K562 (cell line): Measurements from ENCODE around the gene NADK. TPM values are rescaled to one million over a fixed set of nuclear protein-coding genes. Genes with fewer than 3 reads are reported as not detected.

Source experiments
- ADNP ChIP-seq: fragments of 200-800 bp; sonication (Bioruptor generic); IDR thresholded peaks from 2 replicates; pipeline ENCODE4 v1.6.1; 2016; ENCODE audit warnings: missing genetic modification characterization, missing compliant biosample characterization
- E2F3 ChIP-seq: fragments of 250-450 bp; sonication (Bioruptor Pico); IDR thresholded peaks from 2 replicates; pipeline ENCODE4 v1.4.0; 2020; ENCODE audit warnings: mild to moderate bottlenecking
- ELF2 ChIP-seq: fragments of 250-450 bp; sonication (Bioruptor Pico); IDR thresholded peaks from 2 replicates; pipeline ENCODE4 v1.5.0; 2021; ENCODE audit warnings: mild to moderate bottlenecking
- EP300 ChIP-seq: IDR thresholded peaks from 2 replicates; pipeline ENCODE4 v1.6.1; 2012; ENCODE audit warnings: low read length, improper control_type of control experiment
- ESRRA ChIP-seq: fragments of 450-650 bp; IDR thresholded peaks from 2 replicates; pipeline ENCODE4 v1.6.1; 2014; ENCODE audit warnings: low read depth, mild to moderate bottlenecking, moderate library complexity, borderline replicate concordance
- HDAC2 ChIP-seq: fragments of 450-650 bp; IDR thresholded peaks from 2 replicates; pipeline ENCODE4 v1.6.1; 2016; ENCODE audit warnings: mild to moderate bottlenecking
- JUN ChIP-seq, 2 experiments: sonication (generic) in 1 of 2; formaldehyde crosslinking in 1 of 2; IDR thresholded peaks; 2 replicates each; pipeline versions ENCODE4 v1.6.1 to v1.8.0; 2012 to 2022; ENCODE audit warnings: borderline replicate concordance in 2 of 2, mild to moderate bottlenecking in 2 of 2, improper control_type of control experiment in 1 of 2, low read depth in 1 of 2, low read length in 1 of 2, missing genetic modification reagents in 1 of 2
- KLF6 ChIP-seq: fragments of 250-450 bp; sonication (Bioruptor Pico); IDR thresholded peaks from 2 replicates; pipeline ENCODE4 v1.4.0; 2020; ENCODE audit warnings: mild to moderate bottlenecking, moderate library complexity, borderline replicate concordance
- MAFF ChIP-seq: IDR thresholded peaks from 2 replicates; pipeline ENCODE4 v1.6.1; 2012; ENCODE audit warnings: low read length, improper control_type of control experiment
- NR4A1 ChIP-seq, 2 experiments: fragments of 250-450 bp in 1 of 2; fragments of 450-650 bp in 1 of 2; sonication (Bioruptor Pico) in 1 of 2; IDR thresholded peaks; 2 replicates each; pipeline versions ENCODE4 v1.4.0 to v1.6.1; 2016 to 2020; ENCODE audit warnings: mild to moderate bottlenecking in 2 of 2, missing compliant biosample characterization in 1 of 2, missing genetic modification characterization in 1 of 2, moderate library complexity in 1 of 2
- NRF1 ChIP-seq, 2 experiments: fragments of 450-650 bp; IDR thresholded peaks in 1 of 2; conservative IDR thresholded peaks in 1 of 2; 2 replicates each; pipeline ENCODE4 v1.6.1; 2014; ENCODE audit warnings: mild to moderate bottlenecking in 2 of 2
- PHF20 ChIP-seq: fragments of 450-650 bp; IDR thresholded peaks from 2 replicates; pipeline ENCODE4 v1.6.1; 2018; ENCODE audit not compliant: partially characterized antibody
- RAD51 ChIP-seq: fragments of 450-650 bp; IDR thresholded peaks from 2 replicates; pipeline ENCODE4 v1.7.1; 2016; ENCODE audit warnings: low read depth, mild to moderate bottlenecking, borderline replicate concordance
- RBBP5 ChIP-seq: fragments of 200-600 bp; sonication (generic); IDR thresholded peaks from 2 replicates; pipeline ENCODE4 v1.6.1; 2012; ENCODE audit warnings: borderline replicate concordance, mild to moderate bottlenecking, low read length, control low read depth, inconsistent platforms; ENCODE audit not compliant: insufficient read depth, poor library complexity, severe bottlenecking
- RBM22 ChIP-seq: fragments of 200-400 bp; formaldehyde crosslinking; IDR thresholded peaks from 2 replicates; pipeline ENCODE4 v1.6.1; 2018; ENCODE audit warnings: low read length, low read depth; ENCODE audit not compliant: poor library complexity, severe bottlenecking
- RBM39 ChIP-seq: fragments of 200-400 bp; formaldehyde crosslinking; optimal IDR thresholded peaks from 2 replicates; pipeline ENCODE3; 2018; ENCODE audit warnings: low read depth, low read length
- SAFB ChIP-seq: fragments of 200-400 bp; formaldehyde crosslinking; IDR thresholded peaks from 2 replicates; pipeline ENCODE4 v1.6.1; 2017; ENCODE audit warnings: low read depth, low read length, borderline replicate concordance
- SIN3B ChIP-seq: fragments of 450-650 bp; IDR thresholded peaks from 2 replicates; pipeline ENCODE4 v1.6.1; 2017; ENCODE audit warnings: low read depth, mild to moderate bottlenecking, moderate library complexity
- WHSC1 ChIP-seq: IDR thresholded peaks from one replicate; pipeline ENCODE4 v1.6.1; 2012; ENCODE audit warnings: low read length, control low read depth, inconsistent platforms
- ZNF121 ChIP-seq: sonication (generic); formaldehyde crosslinking; conservative IDR thresholded peaks from 2 replicates; pipeline ENCODE4 v1.8.0; 2022; ENCODE audit warnings: missing genetic modification reagents
- ZNF197 ChIP-seq: fragments of 200-800 bp; sonication (Bioruptor generic); IDR thresholded peaks from 2 replicates; pipeline ENCODE4 v1.6.1; 2016; ENCODE audit warnings: low read depth, missing genetic modification characterization, missing compliant biosample characterization
- ZNF217 ChIP-seq: sonication (generic); formaldehyde crosslinking; IDR thresholded peaks from 2 replicates; pipeline ENCODE4 v1.8.0; 2022; ENCODE audit warnings: mild to moderate bottlenecking, missing genetic modification reagents
- ZNF583 ChIP-seq: fragments of 250-450 bp; sonication (Bioruptor Pico); IDR thresholded peaks from 2 replicates; pipeline ENCODE4 v1.4.0; 2020
- polyA plus RNA-seq, 8 experiments: library from polyadenylated mRNA; depleted of rRNA in 4 of 8; stranded (reverse) in 5 of 8; unstranded in 3 of 8; fragments of >200 nt; fragmentation: Nextera tagmentation in 2 of 8; fragmentation: Illumina TruSeq in 1 of 8; extraction: Ambion mirVana in 2 of 8; extraction: Trizol in 1 of 8; gene quantifications; 2 replicates each; pipeline versions ENCODE4 v1.2.1 to v1.2.3, GENCODE V29; 2011 to 2014; ENCODE audit warnings: inconsistent platforms in 1 of 8, missing spikeins in 1 of 8
- total RNA-seq, 7 experiments: library from RNA; depleted of rRNA in 6 of 7; stranded (reverse); fragments of >200 nt in 6 of 7; fragmentation: Illumina TruSeq in 2 of 7; extraction: Trizol in 2 of 7; gene quantifications; 2 replicates each; pipeline versions ENCODE4 v1.2.1 to v1.2.3, GENCODE V29; 2011 to 2021; ENCODE audit warnings: low replicate concordance in 1 of 7
- TF ChIP-seq, protein P1 (sequence below): fragments of 450-650 bp; IDR thresholded peaks from 2 replicates; pipeline ENCODE4 v1.6.1; 2017; ENCODE audit warnings: antibody characterized with exemption, mild to moderate bottlenecking

NADK gene
- total and polyA plus RNA-seq, 9 of the 15 experiments (the other 6 are each of a cell fraction or from before 2014, with no cell fraction given) = 1.5 to 135 (median 75.1) TPM

DNA sequence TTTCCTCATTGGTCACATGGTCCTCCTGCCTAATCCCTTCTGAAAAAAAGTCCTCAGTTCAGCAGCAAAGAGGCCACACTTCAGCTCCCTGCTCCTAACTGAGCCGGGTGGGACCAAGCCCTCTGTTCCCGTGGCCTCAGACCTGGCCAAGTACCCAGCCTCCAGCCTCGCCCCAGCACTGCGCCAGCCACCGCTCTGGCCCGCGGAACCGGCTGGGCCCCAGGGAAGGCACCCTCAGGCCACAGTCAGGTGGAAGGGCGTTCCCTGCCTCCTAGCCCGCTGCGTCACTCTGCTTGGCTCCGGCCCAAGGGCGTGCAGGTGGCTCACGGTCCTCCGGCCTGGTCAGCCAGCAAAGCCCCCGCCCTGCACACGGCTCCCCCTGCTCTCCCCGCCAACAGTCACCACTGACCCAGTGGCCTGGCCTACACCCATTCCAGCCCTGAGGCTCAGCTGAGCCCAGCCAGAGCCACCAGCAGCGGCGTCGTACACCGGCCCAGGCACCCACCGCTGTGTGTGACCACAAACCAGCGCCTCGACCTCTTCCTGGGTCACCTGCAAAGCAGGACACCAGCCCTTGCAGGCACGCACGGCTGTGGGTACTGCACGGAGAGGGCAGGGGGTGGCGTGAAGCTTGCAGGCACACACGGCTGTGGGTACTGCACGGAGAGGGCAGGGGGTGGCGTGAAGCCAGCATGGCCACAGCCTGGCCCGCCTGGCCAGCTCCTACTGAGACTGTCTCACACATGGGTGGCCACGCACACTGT lies 19.4 kb downstream of the NADK start (continued):
- TF ChIP-seq RAD51 (peak; percentile 82; the same call in 1 of the 2 replicates), RBBP5 (peak; percentile 81), HDAC2 (peak; percentile 54; the same call in 1 of the 2 replicates), ZNF197 (CRISPR knock-in tag) (peak; percentile 69; the same call in 1 of the 2 replicates), KLF6 (peak; percentile 71; the same call in 1 of the 2 replicates), ZNF217 (CRISPR knock-in tag) (no peak), ZNF121 (CRISPR knock-in tag) (no peak), PHF20 (peak; percentile 33), EP300 (peak; percentile 52; the same call in 1 of the 2 replicates), ADNP (tag) (no peak), WHSC1 (peak; percentile 73), RBM22 (peak; percentile 64), SAFB (0 out of 2 replicates have a peak, but pooled peaks have one; percentile 16), SIN3B (no peak), ESRRA (peak; percentile 79; the same call in 1 of the 2 replicates), NRF1 (conservative IDR thresholded peaks at IDR 0.05 in 1 of 2, IDR thresholded peaks at IDR 0.05 in 1 of 2) (peak; percentile 73 to 79), ZNF583 (CRISPR knock-in tag) (peak; percentile 78; the same call in 1 of the 2 replicates), ELF2 (CRISPR knock-in tag) (0 out of 2 replicates have a peak, but pooled peaks have one; percentile 52), JUN (IDR thresholded peaks at IDR 0.05; ENCODE audit: borderline replicate concordance, low read depth, low read length) (peak; percentile 51; the same call in 1 of the 2 replicates), JUN (CRISPR knock-in tag; IDR thresholded peaks at IDR 0.05; ENCODE audit: borderline replicate concordance) (no peak), MAFF (peak; percentile 62; the same call in 1 of the 2 replicates), NR4A1 (CRISPR knock-in tag; IDR thresholded peaks at IDR 0.05) (peak; percentile 4; the same call in 1 of the 2 replicates), NR4A1 (tag; IDR thresholded peaks at IDR 0.05) (peak; percentile 80), RBM39 (no peak), E2F3 (CRISPR knock-in tag) (no peak)
- TF ChIP-seq, protein P1, sequence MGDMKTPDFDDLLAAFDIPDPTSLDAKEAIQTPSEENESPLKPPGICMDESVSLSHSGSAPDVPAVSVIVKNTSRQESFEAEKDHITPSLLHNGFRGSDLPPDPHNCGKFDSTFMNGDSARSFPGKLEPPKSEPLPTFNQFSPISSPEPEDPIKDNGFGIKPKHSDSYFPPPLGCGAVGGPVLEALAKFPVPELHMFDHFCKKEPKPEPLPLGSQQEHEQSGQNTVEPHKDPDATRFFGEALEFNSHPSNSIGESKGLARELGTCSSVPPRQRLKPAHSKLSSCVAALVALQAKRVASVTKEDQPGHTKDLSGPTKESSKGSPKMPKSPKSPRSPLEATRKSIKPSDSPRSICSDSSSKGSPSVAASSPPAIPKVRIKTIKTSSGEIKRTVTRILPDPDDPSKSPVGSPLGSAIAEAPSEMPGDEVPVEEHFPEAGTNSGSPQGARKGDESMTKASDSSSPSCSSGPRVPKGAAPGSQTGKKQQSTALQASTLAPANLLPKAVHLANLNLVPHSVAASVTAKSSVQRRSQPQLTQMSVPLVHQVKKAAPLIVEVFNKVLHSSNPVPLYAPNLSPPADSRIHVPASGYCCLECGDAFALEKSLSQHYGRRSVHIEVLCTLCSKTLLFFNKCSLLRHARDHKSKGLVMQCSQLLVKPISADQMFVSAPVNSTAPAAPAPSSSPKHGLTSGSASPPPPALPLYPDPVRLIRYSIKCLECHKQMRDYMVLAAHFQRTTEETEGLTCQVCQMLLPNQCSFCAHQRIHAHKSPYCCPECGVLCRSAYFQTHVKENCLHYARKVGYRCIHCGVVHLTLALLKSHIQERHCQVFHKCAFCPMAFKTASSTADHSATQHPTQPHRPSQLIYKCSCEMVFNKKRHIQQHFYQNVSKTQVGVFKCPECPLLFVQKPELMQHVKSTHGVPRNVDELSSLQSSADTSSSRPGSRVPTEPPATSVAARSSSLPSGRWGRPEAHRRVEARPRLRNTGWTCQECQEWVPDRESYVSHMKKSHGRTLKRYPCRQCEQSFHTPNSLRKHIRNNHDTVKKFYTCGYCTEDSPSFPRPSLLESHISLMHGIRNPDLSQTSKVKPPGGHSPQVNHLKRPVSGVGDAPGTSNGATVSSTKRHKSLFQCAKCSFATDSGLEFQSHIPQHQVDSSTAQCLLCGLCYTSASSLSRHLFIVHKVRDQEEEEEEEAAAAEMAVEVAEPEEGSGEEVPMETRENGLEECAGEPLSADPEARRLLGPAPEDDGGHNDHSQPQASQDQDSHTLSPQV = peak; percentile 98
